Measurements from ENCODE around the gene GPRIN1. TPM values are rescaled to one million over a fixed set of nuclear protein-coding genes. Genes with fewer than 3 reads are reported as not detected.

GPRIN1 gene
- total RNA-seq, 4 donors from 2014 or later, result 0.83 to 1.9 (median 1.2) TPM

DNA sequence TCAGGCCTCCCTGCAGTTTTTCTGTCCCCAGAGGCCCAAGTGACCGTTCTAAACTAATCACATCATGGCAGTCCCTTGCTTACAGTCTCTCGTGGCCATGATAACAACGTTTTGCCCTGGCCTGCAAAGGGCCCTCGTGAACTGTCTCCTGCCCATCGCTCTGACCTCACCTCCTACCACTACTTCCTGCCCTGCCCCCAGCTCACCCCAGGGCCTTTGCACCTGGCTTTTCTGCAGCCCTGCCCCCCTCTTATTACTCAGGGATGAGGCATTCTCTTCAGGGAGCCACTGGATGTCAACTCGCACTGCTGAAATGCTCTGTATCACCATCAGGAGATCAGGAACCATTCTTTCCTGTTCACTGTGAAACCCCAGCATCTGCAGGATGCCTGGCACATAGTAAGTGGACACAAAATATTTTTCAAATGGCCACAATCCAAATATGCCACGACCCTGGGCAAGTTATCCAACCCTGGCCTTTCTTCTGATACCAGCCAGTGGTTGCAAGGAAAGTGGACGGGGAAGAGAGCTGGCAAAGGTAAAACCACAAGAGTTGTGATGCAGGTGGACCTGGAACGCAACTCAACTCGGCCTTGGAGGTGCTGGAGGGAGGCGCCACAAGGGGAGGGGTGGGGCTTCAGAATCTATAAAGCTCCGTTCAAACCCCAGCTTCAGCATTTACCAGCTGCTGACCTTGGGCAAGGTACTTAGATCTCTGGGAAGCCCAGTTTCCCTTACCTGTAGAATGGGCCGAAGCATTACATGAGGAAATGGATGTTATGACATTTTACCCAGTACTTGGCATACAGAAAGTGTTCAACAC lies 18.7 kb upstream of the GPRIN1 start:
- no peak for TF ChIP-seq POLR2A (IDR thresholded peaks at IDR 0.05)
- TF ChIP-seq, protein P1, sequence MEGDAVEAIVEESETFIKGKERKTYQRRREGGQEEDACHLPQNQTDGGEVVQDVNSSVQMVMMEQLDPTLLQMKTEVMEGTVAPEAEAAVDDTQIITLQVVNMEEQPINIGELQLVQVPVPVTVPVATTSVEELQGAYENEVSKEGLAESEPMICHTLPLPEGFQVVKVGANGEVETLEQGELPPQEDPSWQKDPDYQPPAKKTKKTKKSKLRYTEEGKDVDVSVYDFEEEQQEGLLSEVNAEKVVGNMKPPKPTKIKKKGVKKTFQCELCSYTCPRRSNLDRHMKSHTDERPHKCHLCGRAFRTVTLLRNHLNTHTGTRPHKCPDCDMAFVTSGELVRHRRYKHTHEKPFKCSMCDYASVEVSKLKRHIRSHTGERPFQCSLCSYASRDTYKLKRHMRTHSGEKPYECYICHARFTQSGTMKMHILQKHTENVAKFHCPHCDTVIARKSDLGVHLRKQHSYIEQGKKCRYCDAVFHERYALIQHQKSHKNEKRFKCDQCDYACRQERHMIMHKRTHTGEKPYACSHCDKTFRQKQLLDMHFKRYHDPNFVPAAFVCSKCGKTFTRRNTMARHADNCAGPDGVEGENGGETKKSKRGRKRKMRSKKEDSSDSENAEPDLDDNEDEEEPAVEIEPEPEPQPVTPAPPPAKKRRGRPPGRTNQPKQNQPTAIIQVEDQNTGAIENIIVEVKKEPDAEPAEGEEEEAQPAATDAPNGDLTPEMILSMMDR (IDR thresholded peaks at IDR 0.05), result no peak
- Histone ChIP-seq H3K27me3 (peaks cover 0 to 43% of the 10 kb centered on the region in 2 donors), H3K27ac (no peak overlapping the region), H3K9me3 (no peaks in the 10 kb centered on the region), H3K36me3 (no peaks in the 10 kb centered on the region), H3K4me1 (peaks cover 0 to 17% (median 9%) of the 10 kb centered on the region in 4 donors), H3K4me3 (no peak overlapping the region)
- DNase-seq, result no peak

DNA sequence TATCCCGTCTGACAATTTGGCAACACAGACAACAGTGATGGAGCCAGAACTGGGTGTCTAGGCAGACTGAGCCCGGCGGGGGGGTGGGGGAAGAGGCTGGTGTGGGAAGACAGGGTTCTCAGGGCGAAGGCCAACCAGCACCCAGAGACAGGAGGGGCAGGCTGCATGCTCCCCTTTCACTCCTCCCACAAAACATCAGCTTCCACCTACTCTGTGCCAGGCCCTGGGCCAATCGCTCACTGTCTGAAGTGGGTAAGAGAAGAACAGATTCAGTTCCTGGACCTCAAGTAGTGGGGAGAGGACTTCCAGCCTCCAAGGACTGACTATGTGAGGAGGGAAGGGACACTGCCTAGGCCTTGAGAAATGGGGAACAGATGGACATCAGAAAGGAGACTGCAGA lies 17.6 kb upstream of the GPRIN1 start:
- Histone ChIP-seq H3K36me3 (no peaks in the 10 kb centered on the region), H3K27ac (no peak overlapping the region), H3K9me3 (no peaks in the 10 kb centered on the region), H3K4me1 (peaks cover 0 to 17% (median 9%) of the 10 kb centered on the region in 4 donors), H3K4me3 (no peak overlapping the region), H3K27me3 (peaks cover 0 to 43% of the 10 kb centered on the region in 2 donors)
- TF ChIP-seq POLR2A (IDR thresholded peaks at IDR 0.05), result no peak
- TF ChIP-seq, protein P1 (IDR thresholded peaks at IDR 0.05), result no peak
- DNase-seq, result no peak

DNA sequence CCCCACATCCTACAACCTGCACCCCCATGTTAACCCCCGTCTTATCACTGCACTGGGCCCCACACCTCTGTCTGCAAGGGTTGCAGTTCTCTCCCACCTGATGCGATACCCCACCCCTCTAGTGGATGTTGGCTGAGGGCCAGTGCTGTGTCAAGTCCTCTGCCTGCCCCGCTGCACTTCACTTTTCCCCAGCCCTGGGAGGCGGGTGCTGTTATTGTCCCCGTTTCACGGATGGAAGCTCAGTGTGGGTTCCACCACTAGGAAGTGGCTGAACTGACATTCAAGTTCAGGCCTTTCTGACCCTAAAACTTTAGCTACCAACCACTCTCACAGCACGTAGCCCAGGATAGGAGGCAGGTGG lies 16.9 kb upstream of the GPRIN1 start:
- peaks cover 0 to 43% of the 10 kb centered on the region in 2 donors for H3K27me3 ChIP-seq
- TF ChIP-seq POLR2A (IDR thresholded peaks at IDR 0.05), result no peak
- TF ChIP-seq, protein P1 (IDR thresholded peaks at IDR 0.05), result no peak
- H3K36me3 ChIP-seq, result no peaks in the 10 kb centered on the region
- H3K27ac ChIP-seq, result no peak overlapping the region
- H3K9me3 ChIP-seq, result no peaks in the 10 kb centered on the region
- no peak for DNase-seq
- H3K4me3 ChIP-seq, result no peak overlapping the region
- H3K4me1 ChIP-seq, result peaks cover 0 to 17% (median 9%) of the 10 kb centered on the region in 4 donors

DNA sequence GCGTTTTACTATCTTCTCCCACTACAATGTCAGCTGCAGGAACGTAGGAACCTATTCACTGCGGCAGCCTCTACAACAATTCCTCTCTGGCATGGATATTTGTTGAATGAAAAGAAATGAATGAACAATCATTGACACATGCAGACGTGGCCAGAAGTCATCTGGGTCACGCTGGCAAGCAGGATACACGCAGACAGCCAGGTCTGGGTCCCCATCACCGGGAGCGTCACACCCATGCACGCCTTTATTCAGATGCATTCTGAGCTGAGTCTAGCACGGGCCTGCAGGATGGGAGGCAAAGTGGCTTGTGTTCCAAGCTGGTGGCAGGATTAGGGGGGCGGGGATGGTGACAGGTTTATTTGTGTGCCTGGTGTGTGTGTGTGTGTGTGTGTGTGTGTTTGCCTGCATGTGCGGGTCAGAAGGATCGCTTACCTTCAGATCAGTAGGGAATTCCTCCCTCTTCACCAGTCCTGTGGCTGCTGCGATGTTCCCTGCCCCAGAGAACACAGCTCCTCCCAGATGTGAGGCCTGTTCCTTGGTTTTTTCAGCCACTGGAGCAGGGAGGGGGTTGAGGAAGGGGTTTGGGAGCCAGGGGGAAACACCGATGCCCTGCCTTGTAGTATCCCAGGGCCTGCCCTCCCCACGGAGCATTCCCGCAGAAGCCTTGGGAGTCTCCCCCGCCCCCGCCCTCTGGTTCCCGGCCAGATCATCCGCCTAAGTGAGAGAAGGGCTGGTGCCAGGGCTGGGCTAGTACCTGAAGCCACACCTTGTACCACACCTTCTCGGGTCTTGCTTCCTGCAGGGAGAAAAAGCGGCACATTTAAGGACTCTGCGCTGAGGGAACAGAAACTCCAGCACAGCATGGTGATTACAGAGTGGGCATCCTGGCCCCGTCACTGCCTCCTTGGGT lies 16.3 kb upstream of the GPRIN1 start:
- no peaks in the 10 kb centered on the region for H3K36me3 ChIP-seq
- peaks cover 0 to 45% of the 10 kb centered on the region in 2 donors for H3K27me3 ChIP-seq
- H3K4me1 ChIP-seq, result peaks cover 0 to 17% (median 9%) of the 10 kb centered on the region in 4 donors
- no peak for TF ChIP-seq POLR2A (IDR thresholded peaks at IDR 0.05)
- TF ChIP-seq, protein P1 (IDR thresholded peaks at IDR 0.05), result no peak
- H3K9me3 ChIP-seq, result no peaks in the 10 kb centered on the region
- no peak overlapping the region for H3K4me3 ChIP-seq
- H3K27ac ChIP-seq, result no peak overlapping the region
- DNase-seq, result peak in 1 of 3 donors; percentile 62

DNA sequence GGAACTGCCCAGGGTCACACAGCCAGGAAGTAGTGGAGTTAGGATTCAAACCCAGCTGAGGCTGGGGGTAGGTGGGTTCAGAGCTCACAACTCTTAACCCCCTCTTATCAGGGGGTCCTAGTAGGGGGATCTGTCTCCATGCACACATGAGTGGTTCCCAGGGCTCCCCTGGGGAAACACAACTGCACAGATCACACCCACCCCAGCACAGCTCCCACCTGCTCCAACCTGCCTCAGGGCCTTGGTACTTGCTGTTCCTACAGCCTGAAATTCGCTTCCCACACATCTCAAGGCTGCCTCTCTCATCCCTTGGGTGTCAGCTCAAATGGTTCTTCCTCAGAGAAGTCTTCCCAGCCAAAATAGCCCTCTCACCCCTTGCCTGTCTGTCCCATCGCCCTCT lies 15.6 kb upstream of the GPRIN1 start:
- Histone ChIP-seq H3K4me3 (no peak overlapping the region), H3K4me1 (peaks cover 0 to 17% (median 9%) of the 10 kb centered on the region in 4 donors), H3K27me3 (peaks cover 0 to 44% of the 10 kb centered on the region in 2 donors), H3K36me3 (no peaks in the 10 kb centered on the region), H3K27ac (no peak overlapping the region), H3K9me3 (no peaks in the 10 kb centered on the region)
- no peak for DNase-seq
- TF ChIP-seq POLR2A (IDR thresholded peaks at IDR 0.05), result no peak

Measured in Peyer's patch (tissue), 4 donors.